SU-DHL-6 (cell line): ENCODE measurements around the gene ZDHHC13.

ENCODE experiments used
- EZH2phosphoT487 ChIP-seq: fragments of 200-600 bp; sonication (generic), shearing (Covaris generic); conservative IDR thresholded peaks from 2 replicates; pipeline ENCODE4 v1.6.1; 2018; ENCODE audit warnings: mild to moderate bottlenecking, antibody characterized with exemption, low read length, moderate library complexity, mixed read lengths
- TF ChIP-seq, protein P1 (sequence below): fragments of 200-600 bp; sonication (generic); IDR thresholded peaks from one replicate; pipeline ENCODE4 v1.5.1; 2017; ENCODE audit warnings: antibody characterized with exemption, mild to moderate bottlenecking, low read length, moderate library complexity; ENCODE audit not compliant: insufficient read depth, poor library complexity, severe bottlenecking

DNA sequence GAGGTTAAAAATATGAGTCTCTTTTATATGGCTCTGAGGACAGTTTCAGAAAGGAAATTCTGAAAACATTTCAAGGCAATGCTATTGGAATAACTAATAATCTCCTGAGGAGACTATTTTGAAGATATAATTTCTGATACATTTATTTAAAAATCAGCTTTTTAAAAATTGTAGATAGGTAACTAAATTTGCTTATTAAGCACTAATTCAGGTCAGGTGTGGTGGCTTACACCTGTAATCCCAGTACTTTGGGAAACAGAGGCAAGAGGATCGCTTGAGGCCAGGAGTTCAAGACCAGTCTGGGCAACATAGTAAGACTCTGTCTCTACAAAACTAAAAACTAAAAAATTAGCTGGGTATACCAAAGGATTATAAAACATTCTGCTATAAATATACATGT lies 17.0 kb downstream of the ZDHHC13 start:
- no peak for TF ChIP-seq EZH2phosphoT487
- TF ChIP-seq, protein P1, sequence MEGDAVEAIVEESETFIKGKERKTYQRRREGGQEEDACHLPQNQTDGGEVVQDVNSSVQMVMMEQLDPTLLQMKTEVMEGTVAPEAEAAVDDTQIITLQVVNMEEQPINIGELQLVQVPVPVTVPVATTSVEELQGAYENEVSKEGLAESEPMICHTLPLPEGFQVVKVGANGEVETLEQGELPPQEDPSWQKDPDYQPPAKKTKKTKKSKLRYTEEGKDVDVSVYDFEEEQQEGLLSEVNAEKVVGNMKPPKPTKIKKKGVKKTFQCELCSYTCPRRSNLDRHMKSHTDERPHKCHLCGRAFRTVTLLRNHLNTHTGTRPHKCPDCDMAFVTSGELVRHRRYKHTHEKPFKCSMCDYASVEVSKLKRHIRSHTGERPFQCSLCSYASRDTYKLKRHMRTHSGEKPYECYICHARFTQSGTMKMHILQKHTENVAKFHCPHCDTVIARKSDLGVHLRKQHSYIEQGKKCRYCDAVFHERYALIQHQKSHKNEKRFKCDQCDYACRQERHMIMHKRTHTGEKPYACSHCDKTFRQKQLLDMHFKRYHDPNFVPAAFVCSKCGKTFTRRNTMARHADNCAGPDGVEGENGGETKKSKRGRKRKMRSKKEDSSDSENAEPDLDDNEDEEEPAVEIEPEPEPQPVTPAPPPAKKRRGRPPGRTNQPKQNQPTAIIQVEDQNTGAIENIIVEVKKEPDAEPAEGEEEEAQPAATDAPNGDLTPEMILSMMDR, result no peak
